ENCODE measurements around the gene GTSF1L.

DNA sequence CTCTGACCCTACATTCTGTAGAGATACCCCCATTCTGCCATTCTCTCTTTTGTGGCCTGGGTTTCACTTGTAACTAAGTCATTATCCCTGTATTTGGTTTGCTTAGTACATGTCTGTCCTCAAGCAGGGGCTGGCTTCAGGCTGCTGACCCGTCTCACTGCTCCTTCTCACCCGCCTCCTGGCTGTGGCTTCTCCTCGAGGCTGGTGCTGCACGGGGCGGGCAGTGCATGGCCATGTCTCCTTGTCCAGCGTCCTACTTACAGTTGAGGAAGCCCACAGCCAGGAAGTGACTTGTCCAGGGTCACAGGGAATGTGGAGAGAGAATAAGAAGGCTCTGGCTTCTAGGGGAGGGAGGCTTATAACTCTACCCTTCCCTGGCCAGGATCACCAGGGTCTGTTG is 11.3 kb downstream of the GTSF1L start:
- TF ChIP-seq POLR2A (IDR thresholded peaks at IDR 0.05): no peak
- TF ChIP-seq, protein P1, sequence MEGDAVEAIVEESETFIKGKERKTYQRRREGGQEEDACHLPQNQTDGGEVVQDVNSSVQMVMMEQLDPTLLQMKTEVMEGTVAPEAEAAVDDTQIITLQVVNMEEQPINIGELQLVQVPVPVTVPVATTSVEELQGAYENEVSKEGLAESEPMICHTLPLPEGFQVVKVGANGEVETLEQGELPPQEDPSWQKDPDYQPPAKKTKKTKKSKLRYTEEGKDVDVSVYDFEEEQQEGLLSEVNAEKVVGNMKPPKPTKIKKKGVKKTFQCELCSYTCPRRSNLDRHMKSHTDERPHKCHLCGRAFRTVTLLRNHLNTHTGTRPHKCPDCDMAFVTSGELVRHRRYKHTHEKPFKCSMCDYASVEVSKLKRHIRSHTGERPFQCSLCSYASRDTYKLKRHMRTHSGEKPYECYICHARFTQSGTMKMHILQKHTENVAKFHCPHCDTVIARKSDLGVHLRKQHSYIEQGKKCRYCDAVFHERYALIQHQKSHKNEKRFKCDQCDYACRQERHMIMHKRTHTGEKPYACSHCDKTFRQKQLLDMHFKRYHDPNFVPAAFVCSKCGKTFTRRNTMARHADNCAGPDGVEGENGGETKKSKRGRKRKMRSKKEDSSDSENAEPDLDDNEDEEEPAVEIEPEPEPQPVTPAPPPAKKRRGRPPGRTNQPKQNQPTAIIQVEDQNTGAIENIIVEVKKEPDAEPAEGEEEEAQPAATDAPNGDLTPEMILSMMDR (IDR thresholded peaks at IDR 0.05): no peak

All from heart left ventricle (tissue), 13 donors.